K562 (cell line): ENCODE data around the gene PLCB3. TPM values are rescaled to one million over a fixed set of nuclear protein-coding genes. Genes with fewer than 3 reads are reported as not detected.

Experiments
- CBX8 ChIP-seq: fragments of 200-600 bp; sonication (generic); IDR thresholded peaks from 2 replicates; pipeline ENCODE4 v1.6.1; 2012; ENCODE audit warnings: borderline replicate concordance, mixed run types, low read depth, mild to moderate bottlenecking, moderate library complexity, mixed read lengths, low read length, control low read depth, inconsistent platforms; ENCODE audit not compliant: poor library complexity, severe bottlenecking; ENCODE audit errors: extremely low read depth
- E4F1 ChIP-seq: fragments of 250-450 bp; sonication (Bioruptor Pico); IDR thresholded peaks from 2 replicates; pipeline ENCODE4 v1.5.0; 2021; ENCODE audit warnings: mild to moderate bottlenecking, borderline replicate concordance
- FOXP4 ChIP-seq: sonication (generic); formaldehyde crosslinking; IDR thresholded peaks from 2 replicates; pipeline ENCODE4 v1.8.0; 2022; ENCODE audit warnings: mild to moderate bottlenecking, missing genetic modification reagents, borderline replicate concordance
- GTF2E2 ChIP-seq: fragments of 200-800 bp; sonication (Bioruptor generic); IDR thresholded peaks from 2 replicates; pipeline ENCODE4 v1.6.1; 2016; ENCODE audit warnings: missing genetic modification characterization, missing compliant biosample characterization
- HNRNPLL ChIP-seq: fragments of 200-400 bp; formaldehyde crosslinking; IDR thresholded peaks from 2 replicates; pipeline ENCODE4 v1.6.1; 2017; ENCODE audit warnings: low read length, low read depth, mild to moderate bottlenecking; ENCODE audit not compliant: poor library complexity, severe bottlenecking
- LARP7 ChIP-seq: fragments of 450-650 bp; IDR thresholded peaks from 2 replicates; pipeline ENCODE4 v1.6.1; 2016
- MNT ChIP-seq, 2 experiments: fragments of 450-650 bp; conservative IDR thresholded peaks; 2 replicates each; pipeline ENCODE4 v1.6.1; 2017; ENCODE audit warnings: mild to moderate bottlenecking in 2 of 2, moderate library complexity in 2 of 2
- MYNN ChIP-seq, 2 experiments: sonication (generic); formaldehyde crosslinking in 1 of 2; IDR thresholded peaks; 2 replicates each; pipeline versions ENCODE4 v1.5.0 to v1.6.1; 2016 to 2020; ENCODE audit warnings: antibody characterized with exemption in 1 of 2, missing genetic modification reagents in 1 of 2
- TARDBP ChIP-seq: fragments of 450-650 bp; IDR thresholded peaks from 2 replicates; pipeline ENCODE4 v1.6.1; 2016
- ZBTB7A ChIP-seq: IDR thresholded peaks from 2 replicates; pipeline ENCODE4 v1.6.1; 2011; ENCODE audit warnings: low read depth, mild to moderate bottlenecking, low read length, moderate library complexity, borderline replicate concordance; ENCODE audit not compliant: control insufficient read depth
- polyA plus RNA-seq, 8 experiments: library from polyadenylated mRNA; depleted of rRNA in 4 of 8; stranded (reverse) in 5 of 8; unstranded in 3 of 8; fragments of >200 nt; fragmentation: Nextera tagmentation in 2 of 8; fragmentation: Illumina TruSeq in 1 of 8; extraction: Ambion mirVana in 2 of 8; extraction: Trizol in 1 of 8; gene quantifications; 2 replicates each; pipeline versions ENCODE4 v1.2.1 to v1.2.3, GENCODE V29; 2011 to 2014; ENCODE audit warnings: inconsistent platforms in 1 of 8, missing spikeins in 1 of 8
- total RNA-seq, 7 experiments: library from RNA; depleted of rRNA in 6 of 7; stranded (reverse); fragments of >200 nt in 6 of 7; fragmentation: Illumina TruSeq in 2 of 7; extraction: Trizol in 2 of 7; gene quantifications; 2 replicates each; pipeline versions ENCODE4 v1.2.1 to v1.2.3, GENCODE V29; 2011 to 2021; ENCODE audit warnings: low replicate concordance in 1 of 7
- TF ChIP-seq, protein P1 (sequence below): fragments of 250-450 bp; sonication (Bioruptor Pico); IDR thresholded peaks from 2 replicates; pipeline ENCODE4 v1.4.0; 2020

PLCB3 gene
- total and polyA plus RNA-seq, 9 of the 15 experiments (the other 6 are each of a cell fraction or from before 2014, with no cell fraction given) = 0.31 to 44.8 (median 14.6) TPM

DNA sequence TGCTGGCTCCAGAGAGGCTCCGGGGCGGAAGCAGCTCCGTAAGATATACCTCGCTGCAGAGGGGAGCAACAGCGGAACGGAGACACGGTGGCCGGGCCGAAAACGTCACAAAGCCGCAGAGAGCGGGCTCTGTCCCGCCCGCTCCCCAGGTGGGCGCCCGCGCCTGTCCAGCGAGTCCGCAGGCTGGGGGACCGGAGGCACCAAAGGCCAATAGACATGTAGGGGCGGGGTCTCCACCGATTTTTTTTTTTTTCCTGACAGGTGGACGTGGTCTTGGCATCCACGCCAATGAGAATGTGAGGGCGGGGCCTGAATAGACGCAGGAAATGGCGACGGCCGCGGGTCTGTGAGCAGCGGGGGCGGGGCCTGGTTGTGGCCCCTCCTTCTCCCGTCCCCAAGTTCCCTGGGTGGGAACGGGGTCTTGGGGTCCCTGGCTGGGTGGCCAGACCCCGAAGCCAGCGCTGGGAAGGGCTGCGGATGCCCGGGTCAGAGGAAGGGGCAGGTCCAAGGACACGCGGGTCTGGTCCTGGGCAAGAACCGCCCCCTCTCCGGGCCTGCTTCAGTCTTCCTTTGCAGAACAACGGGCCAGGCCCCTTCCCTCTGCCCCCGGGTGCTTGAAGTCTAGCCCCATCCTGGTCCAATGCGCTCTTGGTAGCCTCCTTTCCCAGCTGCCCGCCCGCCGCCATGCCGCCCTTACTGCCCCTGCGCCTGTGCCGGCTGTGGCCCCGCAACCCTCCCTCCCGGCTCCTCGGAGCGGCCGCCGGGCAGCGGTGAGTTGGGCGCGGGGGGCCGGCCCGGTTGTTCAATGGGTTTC lies 21.0 kb upstream of the PLCB3 start, which contains the start of gene DNAJC4 (continued):
- TF ChIP-seq, protein P1, sequence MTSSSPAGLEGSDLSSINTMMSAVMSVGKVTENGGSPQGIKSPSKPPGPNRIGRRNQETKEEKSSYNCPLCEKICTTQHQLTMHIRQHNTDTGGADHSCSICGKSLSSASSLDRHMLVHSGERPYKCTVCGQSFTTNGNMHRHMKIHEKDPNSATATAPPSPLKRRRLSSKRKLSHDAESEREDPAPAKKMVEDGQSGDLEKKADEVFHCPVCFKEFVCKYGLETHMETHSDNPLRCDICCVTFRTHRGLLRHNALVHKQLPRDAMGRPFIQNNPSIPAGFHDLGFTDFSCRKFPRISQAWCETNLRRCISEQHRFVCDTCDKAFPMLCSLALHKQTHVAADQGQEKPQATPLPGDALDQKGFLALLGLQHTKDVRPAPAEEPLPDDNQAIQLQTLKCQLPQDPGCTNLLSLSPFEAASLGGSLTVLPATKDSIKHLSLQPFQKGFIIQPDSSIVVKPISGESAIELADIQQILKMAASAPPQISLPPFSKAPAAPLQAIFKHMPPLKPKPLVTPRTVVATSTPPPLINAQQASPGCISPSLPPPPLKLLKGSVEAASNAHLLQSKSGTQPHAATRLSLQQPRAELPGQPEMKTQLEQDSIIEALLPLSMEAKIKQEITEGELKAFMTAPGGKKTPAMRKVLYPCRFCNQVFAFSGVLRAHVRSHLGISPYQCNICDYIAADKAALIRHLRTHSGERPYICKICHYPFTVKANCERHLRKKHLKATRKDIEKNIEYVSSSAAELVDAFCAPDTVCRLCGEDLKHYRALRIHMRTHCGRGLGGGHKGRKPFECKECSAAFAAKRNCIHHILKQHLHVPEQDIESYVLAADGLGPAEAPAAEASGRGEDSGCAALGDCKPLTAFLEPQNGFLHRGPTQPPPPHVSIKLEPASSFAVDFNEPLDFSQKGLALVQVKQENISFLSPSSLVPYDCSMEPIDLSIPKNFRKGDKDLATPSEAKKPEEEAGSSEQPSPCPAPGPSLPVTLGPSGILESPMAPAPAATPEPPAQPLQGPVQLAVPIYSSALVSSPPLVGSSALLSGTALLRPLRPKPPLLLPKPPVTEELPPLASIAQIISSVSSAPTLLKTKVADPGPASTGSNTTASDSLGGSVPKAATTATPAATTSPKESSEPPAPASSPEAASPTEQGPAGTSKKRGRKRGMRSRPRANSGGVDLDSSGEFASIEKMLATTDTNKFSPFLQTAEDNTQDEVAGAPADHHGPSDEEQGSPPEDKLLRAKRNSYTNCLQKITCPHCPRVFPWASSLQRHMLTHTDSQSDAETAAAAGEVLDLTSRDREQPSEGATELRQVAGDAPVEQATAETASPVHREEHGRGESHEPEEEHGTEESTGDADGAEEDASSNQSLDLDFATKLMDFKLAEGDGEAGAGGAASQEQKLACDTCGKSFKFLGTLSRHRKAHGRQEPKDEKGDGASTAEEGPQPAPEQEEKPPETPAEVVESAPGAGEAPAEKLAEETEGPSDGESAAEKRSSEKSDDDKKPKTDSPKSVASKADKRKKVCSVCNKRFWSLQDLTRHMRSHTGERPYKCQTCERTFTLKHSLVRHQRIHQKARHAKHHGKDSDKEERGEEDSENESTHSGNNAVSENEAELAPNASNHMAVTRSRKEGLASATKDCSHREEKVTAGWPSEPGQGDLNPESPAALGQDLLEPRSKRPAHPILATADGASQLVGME = 0 out of 2 replicates have a peak, but pooled peaks have one; percentile 56
- TF ChIP-seq MNT (conservative IDR thresholded peaks at IDR 0.05) = 0 out of 4 replicates have a peak, but pooled peaks have one; percentile 20 to 54
- TF ChIP-seq ZBTB7A = peak; percentile 94
- no peak for TF ChIP-seq CBX8
- peak; percentile 68 for TF ChIP-seq MYNN (IDR thresholded peaks at IDR 0.05)
- TF ChIP-seq MYNN (CRISPR knock-in tag; IDR thresholded peaks at IDR 0.05) = no peak
- no peak for TF ChIP-seq LARP7
- TF ChIP-seq GTF2E2 (tag) = peak; percentile 52; the same call in 1 of the 2 replicates
- peak; percentile 49; the same call in 1 of the 2 replicates for TF ChIP-seq FOXP4
- no peak for TF ChIP-seq E4F1 (CRISPR knock-in tag)
- TF ChIP-seq HNRNPLL = peak; percentile 33
- TF ChIP-seq TARDBP = no peak
